ENCODE measurements around the gene VASP. TPM values are rescaled to one million over a fixed set of nuclear protein-coding genes. Genes with fewer than 3 reads are reported as not detected.

VASP gene
- total and polyA plus RNA-seq, 2 donors (not counting 1 experiment from before 2014, with no cell fraction given) = 40.3 to 67.9 TPM

DNA sequence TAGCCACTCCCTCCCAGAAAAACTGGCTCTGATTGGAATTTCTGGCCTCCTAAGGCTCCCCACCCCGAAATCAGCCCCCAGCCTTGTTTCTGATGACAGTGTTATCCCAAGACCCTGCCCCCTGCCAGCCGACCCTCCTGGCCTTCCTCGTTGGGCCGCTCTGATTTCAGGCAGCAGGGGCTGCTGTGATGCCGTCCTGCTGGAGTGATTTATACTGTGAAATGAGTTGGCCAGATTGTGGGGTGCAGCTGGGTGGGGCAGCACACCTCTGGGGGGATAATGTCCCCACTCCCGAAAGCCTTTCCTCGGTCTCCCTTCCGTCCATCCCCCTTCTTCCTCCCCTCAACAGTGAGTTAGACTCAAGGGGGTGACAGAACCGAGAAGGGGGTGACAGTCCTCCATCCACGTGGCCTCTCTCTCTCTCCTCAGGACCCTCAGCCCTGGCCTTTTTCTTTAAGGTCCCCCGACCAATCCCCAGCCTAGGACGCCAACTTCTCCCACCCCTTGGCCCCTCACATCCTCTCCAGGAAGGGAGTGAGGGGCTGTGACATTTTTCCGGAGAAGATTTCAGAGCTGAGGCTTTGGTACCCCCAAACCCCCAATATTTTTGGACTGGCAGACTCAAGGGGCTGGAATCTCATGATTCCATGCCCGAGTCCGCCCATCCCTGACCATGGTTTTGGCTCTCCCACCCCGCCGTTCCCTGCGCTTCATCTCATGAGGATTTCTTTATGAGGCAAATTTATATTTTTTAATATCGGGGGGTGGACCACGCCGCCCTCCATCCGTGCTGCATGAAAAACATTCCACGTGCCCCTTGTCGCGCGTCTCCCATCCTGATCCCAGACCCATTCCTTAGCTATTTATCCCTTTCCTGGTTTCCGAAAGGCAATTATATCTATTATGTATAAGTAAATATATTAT lies 33.3 kb upstream of the VASP start:
- H4K20me1 ChIP-seq (ENCODE audit: control insufficient read depth, extremely low read depth, insufficient read depth, low read length) = no peaks in the 10 kb centered on the region
- H3K9me3 ChIP-seq (ENCODE audit: control insufficient read depth, insufficient read depth, low read depth, low read length) = no peaks in the 10 kb centered on the region
- no peak for DNase-seq (ENCODE audit: low read depth in 2 of 2)
- peaks cover 56% of the 10 kb centered on the region for H3K79me2 ChIP-seq (ENCODE audit: control insufficient read depth, insufficient read depth, low read length)
- H2AFZ ChIP-seq (ENCODE audit: low read length) = no peak overlapping the region
- no peaks in the 10 kb centered on the region for H3K36me3 ChIP-seq (ENCODE audit: control insufficient read depth, insufficient read depth, low read length)
- no peaks in the 10 kb centered on the region for H3K27me3 ChIP-seq (ENCODE audit: control insufficient read depth, insufficient read depth, low read length)
- peaks cover 10% of the 10 kb centered on the region for H3K4me1 ChIP-seq (ENCODE audit: control insufficient read depth, extremely low read depth, insufficient read depth, low read length)
- H3K27ac ChIP-seq (ENCODE audit: insufficient read depth, low read length) = peak overlapping the region; percentile 46
- no peak overlapping the region for H3K4me3 ChIP-seq (replicated peaks in 1 of 4; ENCODE audit: control extremely low read depth in 1 of 4, insufficient read depth in 1 of 4, low read depth in 3 of 4, low read length in 4 of 4)
- H3K9ac ChIP-seq (ENCODE audit: insufficient read depth, low read length) = no peak overlapping the region
- TF ChIP-seq, protein P1, sequence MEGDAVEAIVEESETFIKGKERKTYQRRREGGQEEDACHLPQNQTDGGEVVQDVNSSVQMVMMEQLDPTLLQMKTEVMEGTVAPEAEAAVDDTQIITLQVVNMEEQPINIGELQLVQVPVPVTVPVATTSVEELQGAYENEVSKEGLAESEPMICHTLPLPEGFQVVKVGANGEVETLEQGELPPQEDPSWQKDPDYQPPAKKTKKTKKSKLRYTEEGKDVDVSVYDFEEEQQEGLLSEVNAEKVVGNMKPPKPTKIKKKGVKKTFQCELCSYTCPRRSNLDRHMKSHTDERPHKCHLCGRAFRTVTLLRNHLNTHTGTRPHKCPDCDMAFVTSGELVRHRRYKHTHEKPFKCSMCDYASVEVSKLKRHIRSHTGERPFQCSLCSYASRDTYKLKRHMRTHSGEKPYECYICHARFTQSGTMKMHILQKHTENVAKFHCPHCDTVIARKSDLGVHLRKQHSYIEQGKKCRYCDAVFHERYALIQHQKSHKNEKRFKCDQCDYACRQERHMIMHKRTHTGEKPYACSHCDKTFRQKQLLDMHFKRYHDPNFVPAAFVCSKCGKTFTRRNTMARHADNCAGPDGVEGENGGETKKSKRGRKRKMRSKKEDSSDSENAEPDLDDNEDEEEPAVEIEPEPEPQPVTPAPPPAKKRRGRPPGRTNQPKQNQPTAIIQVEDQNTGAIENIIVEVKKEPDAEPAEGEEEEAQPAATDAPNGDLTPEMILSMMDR (conservative IDR thresholded peaks at IDR 0.05 in 1 of 2, IDR thresholded peaks at IDR 0.05 in 1 of 2; ENCODE audit: low read depth in 1 of 2, low read length in 2 of 2) = no peak
- TF ChIP-seq EZH2 (IDR thresholded peaks at IDR 0.05; ENCODE audit: low read length, missing control alignments) = no peak
- peak overlapping the region; percentile 15 for H3K4me2 ChIP-seq (ENCODE audit: extremely low read depth, insufficient read depth, low read length)

- no peak for DNase-seq (ENCODE audit: low read depth in 2 of 2)
Measured at GRCh38 chr19:45474606-45475521, 32.4 kb upstream of the VASP start.

More at GRCh38 chr19:45474606-45475521, 32.4 kb upstream of the VASP start:
- H4K20me1 ChIP-seq (ENCODE audit: control insufficient read depth, extremely low read depth, insufficient read depth, low read length) = no peaks in the 10 kb centered on the region
- H3K27ac ChIP-seq (ENCODE audit: insufficient read depth, low read length) = peak overlapping the region; percentile 46
- H3K9me3 ChIP-seq (ENCODE audit: control insufficient read depth, insufficient read depth, low read depth, low read length) = no peaks in the 10 kb centered on the region
- peaks cover 10% of the 10 kb centered on the region for H3K4me1 ChIP-seq (ENCODE audit: control insufficient read depth, extremely low read depth, insufficient read depth, low read length)
- H3K79me2 ChIP-seq (ENCODE audit: control insufficient read depth, insufficient read depth, low read length) = peaks cover 52% of the 10 kb centered on the region
- no peak overlapping the region for H2AFZ ChIP-seq (ENCODE audit: low read length)
- H3K36me3 ChIP-seq (ENCODE audit: control insufficient read depth, insufficient read depth, low read length) = no peaks in the 10 kb centered on the region
- TF ChIP-seq, protein P1 (conservative IDR thresholded peaks at IDR 0.05 in 1 of 2, IDR thresholded peaks at IDR 0.05 in 1 of 2; ENCODE audit: low read depth in 1 of 2, low read length in 2 of 2) = no peak
- TF ChIP-seq EZH2 (IDR thresholded peaks at IDR 0.05; ENCODE audit: low read length, missing control alignments) = no peak
- H3K4me2 ChIP-seq (ENCODE audit: extremely low read depth, insufficient read depth, low read length) = peak overlapping the region; percentile 65
- H3K27me3 ChIP-seq (ENCODE audit: control insufficient read depth, insufficient read depth, low read length) = no peaks in the 10 kb centered on the region
- no peak overlapping the region for H3K9ac ChIP-seq (ENCODE audit: insufficient read depth, low read length)
- H3K4me3 ChIP-seq (replicated peaks in 1 of 4; ENCODE audit: control extremely low read depth in 1 of 4, insufficient read depth in 1 of 4, low read depth in 3 of 4, low read length in 4 of 4) = peak overlapping the region in 1 of 4 experiments; percentile 8

Measured in fibroblast of lung (primary cell).